HEK293 (cell line): ENCODE results near the gene C1orf226.
"Not testable (repeated sequence)": the region's sequence is repeated elsewhere in the genome, so short reads cannot be mapped to it uniquely, and the experiment has no call there.

Source experiments
- CTCF ChIA-PET: fragments of 350-600 bp; formaldehyde crosslinking; extraction: SDS; loops from one replicate; lab custom pipeline; 2021; ENCODE audit warnings: antibody characterized with exemption; lab: Yijun Ruan, JAX
- POLR2A ChIA-PET: fragments of 300-600 bp; formaldehyde crosslinking; extraction: SDS; loops from one replicate; lab custom pipeline; 2020; ENCODE audit warnings: antibody characterized with exemption, inconsistent platforms; lab: Yijun Ruan, JAX
- H3K27ac ChIP-seq: fragments of 200-500 bp; sonication (Bioruptor generic); 2 replicates; pipeline ENCODE4 v1.5.1; 2014; ENCODE audit warnings: low read depth, low read length, control low read depth, inconsistent platforms; ENCODE audit errors: extremely low read depth
- H3K36me3 ChIP-seq, 2 experiments: fragments of 200-500 bp in 1 of 2; sonication (Bioruptor generic) in 1 of 2; 1 replicate in 1 of 2; 2 replicates in 1 of 2; pipeline ENCODE4 v1.5.1; 2014 to 2017; ENCODE audit warnings: inconsistent platforms in 2 of 2, low read length in 2 of 2; ENCODE audit not compliant: control insufficient read depth in 2 of 2, insufficient read depth in 1 of 2
- H3K4me1 ChIP-seq: fragments of 200-500 bp; sonication (Bioruptor generic); 2 replicates; pipeline ENCODE4 v1.5.1; 2014; ENCODE audit warnings: mild to moderate bottlenecking, low read length, inconsistent platforms; ENCODE audit not compliant: control insufficient read depth, insufficient read depth
- H3K4me3 ChIP-seq: 2 replicates; pipeline ENCODE4 v1.5.1; 2011; ENCODE audit warnings: low read depth, mild to moderate bottlenecking, control low read depth, low read length, moderate library complexity
- H3K9me3 ChIP-seq: fragments of 200-500 bp; sonication (Bioruptor generic); 2 replicates; pipeline ENCODE4 v1.5.1; 2014; ENCODE audit warnings: low read depth, low read length, inconsistent platforms; ENCODE audit not compliant: control insufficient read depth, insufficient read depth
- BCL11A ChIP-seq: fragments of 450-650 bp; formaldehyde crosslinking; IDR thresholded peaks from 2 replicates; pipeline ENCODE4 v1.5.1; 2016; ENCODE audit warnings: low read depth, missing biosample characterization, missing genetic modification characterization
- BCL6B ChIP-seq: fragments of 450-650 bp; formaldehyde crosslinking; IDR thresholded peaks from 2 replicates; pipeline ENCODE4 v1.5.1; 2017; ENCODE audit warnings: missing biosample characterization, missing genetic modification characterization
- KLF1 ChIP-seq: fragments of 450-650 bp; formaldehyde crosslinking; IDR thresholded peaks from 2 replicates; pipeline ENCODE4 v1.5.1; 2016; ENCODE audit warnings: missing biosample characterization, missing genetic modification characterization
- KLF17 ChIP-seq: fragments of 450-650 bp; formaldehyde crosslinking; IDR thresholded peaks from 2 replicates; pipeline ENCODE4 v1.5.1; 2016; ENCODE audit warnings: missing biosample characterization, missing genetic modification characterization
- OSR2 ChIP-seq: fragments of 450-650 bp; formaldehyde crosslinking; IDR thresholded peaks from 2 replicates; pipeline ENCODE4 v1.5.1; 2016; ENCODE audit warnings: missing biosample characterization, missing genetic modification characterization
- ZBTB1 ChIP-seq: fragments of 450-650 bp; formaldehyde crosslinking; IDR thresholded peaks from 2 replicates; pipeline ENCODE4 v1.5.1; 2016; ENCODE audit warnings: missing biosample characterization, missing genetic modification characterization
- ZBTB7A ChIP-seq: fragments of 450-650 bp; formaldehyde crosslinking; IDR thresholded peaks from 2 replicates; pipeline ENCODE4 v1.5.1; 2016; ENCODE audit warnings: low read depth, missing biosample characterization, missing genetic modification characterization
- ZNF394 ChIP-seq: fragments of 450-650 bp; formaldehyde crosslinking; IDR thresholded peaks from 2 replicates; pipeline ENCODE4 v1.5.1; 2016; ENCODE audit warnings: missing biosample characterization, missing genetic modification characterization, mild to moderate bottlenecking, moderate library complexity, borderline replicate concordance
- ZNF530 ChIP-seq: fragments of 450-650 bp; formaldehyde crosslinking; IDR thresholded peaks from 2 replicates; pipeline ENCODE4 v1.5.1; 2016; ENCODE audit warnings: low read depth, missing biosample characterization, missing genetic modification characterization
- ZNF621 ChIP-seq: fragments of 450-650 bp; formaldehyde crosslinking; IDR thresholded peaks from 2 replicates; pipeline ENCODE4 v1.5.1; 2017; ENCODE audit warnings: missing biosample characterization, missing genetic modification characterization
- ZNF658 ChIP-seq: fragments of 450-650 bp; formaldehyde crosslinking; IDR thresholded peaks from 2 replicates; pipeline ENCODE4; 2016; ENCODE audit warnings: missing biosample characterization, missing genetic modification characterization
- ZNF660 ChIP-seq: fragments of 450-650 bp; IDR thresholded peaks from 2 replicates; pipeline ENCODE4 v1.5.1; 2018; ENCODE audit warnings: missing biosample characterization, mild to moderate bottlenecking, missing genetic modification characterization
- ZNF785 ChIP-seq: fragments of 450-650 bp; formaldehyde crosslinking; IDR thresholded peaks from 2 replicates; pipeline ENCODE4 v1.5.1; 2016; ENCODE audit warnings: missing biosample characterization, missing genetic modification characterization
- TF ChIP-seq, protein P1 (sequence below): fragments of 450-650 bp; formaldehyde crosslinking; conservative IDR thresholded peaks from 2 replicates; pipeline ENCODE4 v1.5.1; 2016; ENCODE audit warnings: low read depth, missing biosample characterization, missing genetic modification characterization

C1orf226 gene

GRCh38 chr1:162351246-162351842 is 30.2 kb upstream of the C1orf226 start:
- no peaks in the 10 kb centered on the region for H3K9me3 ChIP-seq
- POLR2A ChIA-PET: no interaction called here
- CTCF ChIA-PET: interaction anchor here (0.5 to 1.0 kb wide), 3 partner anchors 40 to 170 kb away, joined by 3 to 4 read pairs (median 3); no protein-coding TSS in a partner anchor
- TF ChIP-seq ZBTB7A (tag by site-specific recombination): no peak
- TF ChIP-seq ZNF785 (tag by site-specific recombination): no peak
- no peak overlapping the region for H3K4me3 ChIP-seq
- H3K4me1 ChIP-seq: peaks cover 5% of the 10 kb centered on the region
- H3K27ac ChIP-seq: no peak overlapping the region
- H3K36me3 ChIP-seq: peaks cover 0 to 9% of the 10 kb centered on the region in 2 experiments; a peak in 1 of 3 replicates

- H3K4me1 ChIP-seq, POLR2A ChIA-PET, H3K27ac ChIP-seq, H3K9me3 ChIP-seq, H3K4me3 ChIP-seq: not testable (repeated sequence)
- CTCF ChIA-PET: interaction anchor here (1.0 kb wide), 1 partner anchor 40 kb away, joined by 4 read pairs; no protein-coding TSS in a partner anchor
- peaks cover 0 to 14% of the 10 kb centered on the region in 2 experiments; a peak in 1 of 3 replicates for H3K36me3 ChIP-seq
These were observed 29.7 kb upstream of the C1orf226 start for GRCh38 chr1:162351874-162352273.

GRCh38 chr1:162353078-162353477 is 28.4 kb upstream of the C1orf226 start:
- H3K9me3 ChIP-seq: no peaks in the 10 kb centered on the region
- H3K4me3 ChIP-seq: no peak overlapping the region
- peaks cover 0 to 15% of the 10 kb centered on the region in 2 experiments; a peak in 1 of 3 replicates for H3K36me3 ChIP-seq
- TF ChIP-seq ZBTB7A (tag by site-specific recombination): no peak
- TF ChIP-seq BCL6B (tag by site-specific recombination): no peak
- TF ChIP-seq, protein P1, sequence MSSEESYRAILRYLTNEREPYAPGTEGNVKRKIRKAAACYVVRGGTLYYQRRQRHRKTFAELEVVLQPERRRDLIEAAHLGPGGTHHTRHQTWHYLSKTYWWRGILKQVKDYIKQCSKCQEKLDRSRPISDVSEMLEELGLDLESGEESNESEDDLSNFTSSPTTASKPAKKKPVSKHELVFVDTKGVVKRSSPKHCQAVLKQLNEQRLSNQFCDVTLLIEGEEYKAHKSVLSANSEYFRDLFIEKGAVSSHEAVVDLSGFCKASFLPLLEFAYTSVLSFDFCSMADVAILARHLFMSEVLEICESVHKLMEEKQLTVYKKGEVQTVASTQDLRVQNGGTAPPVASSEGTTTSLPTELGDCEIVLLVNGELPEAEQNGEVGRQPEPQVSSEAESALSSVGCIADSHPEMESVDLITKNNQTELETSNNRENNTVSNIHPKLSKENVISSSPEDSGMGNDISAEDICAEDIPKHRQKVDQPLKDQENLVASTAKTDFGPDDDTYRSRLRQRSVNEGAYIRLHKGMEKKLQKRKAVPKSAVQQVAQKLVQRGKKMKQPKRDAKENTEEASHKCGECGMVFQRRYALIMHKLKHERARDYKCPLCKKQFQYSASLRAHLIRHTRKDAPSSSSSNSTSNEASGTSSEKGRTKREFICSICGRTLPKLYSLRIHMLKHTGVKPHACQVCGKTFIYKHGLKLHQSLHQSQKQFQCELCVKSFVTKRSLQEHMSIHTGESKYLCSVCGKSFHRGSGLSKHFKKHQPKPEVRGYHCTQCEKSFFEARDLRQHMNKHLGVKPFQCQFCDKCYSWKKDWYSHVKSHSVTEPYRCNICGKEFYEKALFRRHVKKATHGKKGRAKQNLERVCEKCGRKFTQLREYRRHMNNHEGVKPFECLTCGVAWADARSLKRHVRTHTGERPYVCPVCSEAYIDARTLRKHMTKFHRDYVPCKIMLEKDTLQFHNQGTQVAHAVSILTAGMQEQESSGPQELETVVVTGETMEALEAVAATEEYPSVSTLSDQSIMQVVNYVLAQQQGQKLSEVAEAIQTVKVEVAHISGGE (tag by site-specific recombination): no peak
- no peak for TF ChIP-seq BCL11A (tag by site-specific recombination)
- no peak for TF ChIP-seq ZNF658
- TF ChIP-seq ZNF394 (tag by site-specific recombination): no peak
- no peak for TF ChIP-seq ZNF660 (tag by site-specific recombination)
- TF ChIP-seq ZNF530 (tag by site-specific recombination): no peak
- TF ChIP-seq ZBTB1: no peak
- TF ChIP-seq ZNF621 (tag by site-specific recombination): no peak
- TF ChIP-seq KLF1 (tag by site-specific recombination): no peak
- no peak for TF ChIP-seq OSR2 (tag by site-specific recombination)
- TF ChIP-seq KLF17 (tag by site-specific recombination): no peak
- no peak overlapping the region for H3K27ac ChIP-seq
- H3K4me1 ChIP-seq: peaks cover 5% of the 10 kb centered on the region
- ChIA-PET POLR2A (no interaction called here), CTCF (no interaction called here)
